H1 (cell line): Measurements from ENCODE around the gene FXN. TPM values are rescaled to one million over a fixed set of nuclear protein-coding genes. Genes with fewer than 3 reads are reported as not detected.

Source experiments
- CTCF ChIA-PET: fragments of 300-600 bp; sonication (Branson Sonifier 250); formaldehyde crosslinking; loops from one replicate; lab custom pipeline; 2021; ENCODE audit not compliant: partially characterized antibody; lab: Charles Lee
- POLR2A ChIA-PET: fragments of 300-600 bp; sonication (Branson Sonifier 250); formaldehyde crosslinking; loops from one replicate; lab custom pipeline; 2021; ENCODE audit warnings: inconsistent platforms; ENCODE audit not compliant: partially characterized antibody; lab: Charles Lee
- DNase-seq, 2 experiments: peaks; one replicate each; pipeline versions ENCODE4 v3.0.0 to v3.0.0-alpha.2; 2010 to 2022; ENCODE audit warnings: low spot score in 2 of 2, low read depth in 1 of 2, mixed read lengths in 1 of 2
- FAIRE-seq: peaks from 2 replicates; lab custom pipeline; 2011; peaks lifted over from hg19 to GRCh38; lab: Jason Lieb, UNC
- H2AFZ ChIP-seq: 2 replicates; pipeline ENCODE4 v1.8.1; 2012; ENCODE audit warnings: low read length, inconsistent platforms
- H2AK5ac ChIP-seq: 2 replicates; pipeline ENCODE4 v1.6.1; 2013; ENCODE audit warnings: low read depth, low read length
- H2BK120ac ChIP-seq: replicated peaks from 2 replicates; pipeline ENCODE3; 2013; ENCODE audit warnings: low read depth, low read length, inconsistent platforms
- H2BK12ac ChIP-seq: 2 replicates; pipeline ENCODE4 v1.6.1; 2013; ENCODE audit warnings: low read depth, low read length
- H2BK15ac ChIP-seq: 2 replicates; pipeline ENCODE4 v1.6.1; 2013; ENCODE audit warnings: low read length
- H2BK20ac ChIP-seq: 2 replicates; pipeline ENCODE4 v1.6.1; 2013; ENCODE audit warnings: low read length
- H2BK5ac ChIP-seq: 2 replicates; pipeline ENCODE4 v1.6.1; 2013; ENCODE audit warnings: low read depth, low read length
- H3K14ac ChIP-seq: 2 replicates; pipeline ENCODE4 v1.6.1; 2013; ENCODE audit warnings: inconsistent platforms; ENCODE audit not compliant: insufficient read length
- H3K18ac ChIP-seq: 2 replicates; pipeline ENCODE4 v1.6.1; 2013; ENCODE audit warnings: low read length; ENCODE audit errors: extremely low read depth
- H3K23ac ChIP-seq: 2 replicates; pipeline ENCODE4 v1.6.1; 2013; ENCODE audit warnings: inconsistent platforms; ENCODE audit not compliant: insufficient read length
- H3K23me2 ChIP-seq: 2 replicates; pipeline ENCODE4 v1.6.1; 2013; ENCODE audit warnings: low read depth, low read length
- H3K27ac ChIP-seq: 2 replicates; pipeline ENCODE4 v1.6.1; 2011; ENCODE audit warnings: low read depth, low read length, inconsistent platforms
- H3K27me3 ChIP-seq, 4 experiments: replicated peaks in 1 of 4; 1 replicate in 1 of 4; 2 replicates in 3 of 4; pipeline versions ENCODE4 v1.6.1 to v1.8.1; 2011 to 2013; ENCODE audit warnings: low read length in 3 of 4, mild to moderate bottlenecking in 3 of 4, inconsistent platforms in 2 of 4, mixed read lengths in 2 of 4, moderate library complexity in 1 of 4; ENCODE audit not compliant: control insufficient read depth in 3 of 4, insufficient read depth in 3 of 4; ENCODE audit errors: extremely low read depth in 1 of 4
- H3K36me3 ChIP-seq, 4 experiments: 2 replicates each; pipeline versions ENCODE4 v1.6.1 to v1.8.1; 2011 to 2013; ENCODE audit warnings: mild to moderate bottlenecking in 4 of 4, low read length in 3 of 4, moderate library complexity in 2 of 4, control low read depth in 1 of 4, inconsistent platforms in 1 of 4; ENCODE audit not compliant: insufficient read depth in 4 of 4, control insufficient read depth in 2 of 4
- H3K4ac ChIP-seq: replicated peaks from 2 replicates; pipeline ENCODE3; 2013; ENCODE audit warnings: low read length, low read depth, mixed read lengths, inconsistent platforms; ENCODE audit not compliant: insufficient read length
- H3K4me1 ChIP-seq, 4 experiments: replicated peaks in 1 of 4; 1 replicate in 1 of 4; 2 replicates in 3 of 4; pipeline versions ENCODE4 v1.6.1 to v1.8.1; 2011 to 2013; ENCODE audit warnings: low read length in 3 of 4, inconsistent platforms in 2 of 4, mixed read lengths in 1 of 4; ENCODE audit not compliant: insufficient read depth in 4 of 4, control insufficient read depth in 3 of 4
- H3K4me2 ChIP-seq, 2 experiments: 2 replicates each; pipeline versions ENCODE4 v1.6.1 to v1.8.1; 2011 to 2013; ENCODE audit warnings: low read depth in 2 of 2, low read length in 2 of 2, control low read depth in 1 of 2, inconsistent platforms in 1 of 2, mild to moderate bottlenecking in 1 of 2; ENCODE audit not compliant: insufficient read depth in 1 of 2
- H3K4me3 ChIP-seq, 4 experiments: fragments of 200-600, 300-600 bp in 1 of 4; sonication (generic), shearing (Covaris generic), sonication (Bioruptor Twin) in 1 of 4; 2 replicates each; pipeline versions ENCODE4 v1.5.1 to v1.8.1; 2011 to 2016; ENCODE audit warnings: low read length in 4 of 4, low read depth in 3 of 4, control low read depth in 2 of 4, inconsistent platforms in 2 of 4, mild to moderate bottlenecking in 2 of 4, mixed read lengths in 1 of 4, moderate library complexity in 1 of 4; ENCODE audit not compliant: insufficient read depth in 2 of 4; ENCODE audit errors: extremely low read depth in 1 of 4
- H3K56ac ChIP-seq: replicated peaks from 2 replicates; pipeline ENCODE3; 2013; ENCODE audit warnings: low read depth, mild to moderate bottlenecking, mixed read lengths, low read length, inconsistent platforms; ENCODE audit not compliant: insufficient read length
- H3K79me1 ChIP-seq: 2 replicates; pipeline ENCODE4 v1.6.1; 2013; ENCODE audit warnings: low read depth, low read length, control low read depth
- H3K79me2 ChIP-seq, 2 experiments: 2 replicates each; pipeline versions ENCODE4 v1.6.1 to v1.8.1; 2012 to 2013; ENCODE audit warnings: low read length in 2 of 2, mild to moderate bottlenecking in 2 of 2, inconsistent platforms in 1 of 2; ENCODE audit not compliant: insufficient read depth in 2 of 2, control insufficient read depth in 1 of 2
- H3K9ac ChIP-seq, 4 experiments: replicated peaks in 1 of 4; 1 replicate in 1 of 4; 2 replicates in 3 of 4; pipeline versions ENCODE4 v1.6.1 to v1.8.1; 2011 to 2013; ENCODE audit warnings: low read depth in 3 of 4, low read length in 3 of 4, control low read depth in 2 of 4, mild to moderate bottlenecking in 2 of 4, moderate library complexity in 2 of 4, inconsistent platforms in 1 of 4; ENCODE audit errors: extremely low read depth in 1 of 4
- H3K9me3 ChIP-seq, 2 experiments: 2 replicates each; pipeline versions ENCODE4 v1.6.1 to v1.8.1; 2012 to 2013; ENCODE audit warnings: mild to moderate bottlenecking in 2 of 2, moderate library complexity in 2 of 2, control low read depth in 1 of 2, inconsistent platforms in 1 of 2, low read depth in 1 of 2, low read length in 1 of 2, mixed read lengths in 1 of 2; ENCODE audit not compliant: insufficient read depth in 2 of 2
- H4K20me1 ChIP-seq, 2 experiments: replicated peaks in 1 of 2; 2 replicates each; pipeline versions ENCODE3 to v1.8.1; 2011 to 2013; ENCODE audit warnings: inconsistent platforms in 2 of 2, low read length in 2 of 2, mild to moderate bottlenecking in 1 of 2; ENCODE audit not compliant: insufficient read depth in 2 of 2, control insufficient read depth in 1 of 2
- H4K5ac ChIP-seq: 2 replicates; pipeline ENCODE4 v1.6.1; 2013; ENCODE audit warnings: low read length, low read depth, mixed read lengths, inconsistent platforms; ENCODE audit not compliant: insufficient read length
- H4K8ac ChIP-seq: 2 replicates; pipeline ENCODE4 v1.8.0; 2013; ENCODE audit warnings: mild to moderate bottlenecking, moderate library complexity, low read length, inconsistent platforms; ENCODE audit not compliant: insufficient read depth; ENCODE audit errors: extremely low read depth
- H4K91ac ChIP-seq: replicated peaks from 2 replicates; pipeline ENCODE3; 2013; ENCODE audit warnings: low read length, mixed read lengths, inconsistent platforms; ENCODE audit not compliant: insufficient read length
- CREB1 ChIP-seq: IDR thresholded peaks from 2 replicates; pipeline ENCODE4 v1.6.1; 2012; ENCODE audit warnings: inconsistent platforms
- GABPA ChIP-seq: IDR thresholded peaks from 2 replicates; pipeline ENCODE4 v1.6.1; 2011; ENCODE audit warnings: mild to moderate bottlenecking, low read length, moderate library complexity, borderline replicate concordance; ENCODE audit not compliant: insufficient read depth
- GTF2F1 ChIP-seq: IDR thresholded peaks from 2 replicates; pipeline ENCODE4 v1.6.1; 2012; ENCODE audit warnings: low read depth, low read length, improper control_type of control experiment, borderline replicate concordance
- POLR2AphosphoS5 ChIP-seq: IDR thresholded peaks from 2 replicates; pipeline ENCODE4 v1.6.1; 2011; ENCODE audit warnings: low read depth, low read length
- POU5F1 ChIP-seq: IDR thresholded peaks from 2 replicates; pipeline ENCODE4 v1.6.1; 2011; ENCODE audit warnings: low read depth, mild to moderate bottlenecking, low read length, moderate library complexity
- RAD21 ChIP-seq, 2 experiments: IDR thresholded peaks in 1 of 2; conservative IDR thresholded peaks in 1 of 2; 2 replicates each; pipeline ENCODE4 v1.6.1; 2011; ENCODE audit warnings: low read depth in 2 of 2, low read length in 2 of 2, improper control_type of control experiment in 1 of 2, inconsistent platforms in 1 of 2, mild to moderate bottlenecking in 1 of 2, moderate library complexity in 1 of 2
- RXRA ChIP-seq: IDR thresholded peaks from 2 replicates; pipeline ENCODE4 v1.6.1; 2011; ENCODE audit warnings: low read depth, mild to moderate bottlenecking, low read length, moderate library complexity; ENCODE audit not compliant: insufficient read depth
- SIN3A ChIP-seq, 2 experiments: IDR thresholded peaks in 1 of 2; conservative IDR thresholded peaks in 1 of 2; 2 replicates each; pipeline ENCODE4 v1.6.1; 2011 to 2012; ENCODE audit warnings: low read length in 2 of 2, improper control_type of control experiment in 1 of 2, low read depth in 1 of 2, mild to moderate bottlenecking in 1 of 2
- TAF1 ChIP-seq: IDR thresholded peaks from 2 replicates; pipeline ENCODE4 v1.6.1; 2011; ENCODE audit warnings: mild to moderate bottlenecking, low read depth, low read length
- TBP ChIP-seq: IDR thresholded peaks from 2 replicates; pipeline ENCODE4 v1.6.1; 2011; ENCODE audit warnings: low read depth, low read length, improper control_type of control experiment
- TEAD4 ChIP-seq: IDR thresholded peaks from 2 replicates; pipeline ENCODE4 v1.6.1; 2012; ENCODE audit warnings: low read depth, low read length, inconsistent platforms, mixed read lengths
- YY1 ChIP-seq: IDR thresholded peaks from 2 replicates; pipeline ENCODE4 v1.6.1; 2011; ENCODE audit warnings: low read depth, mild to moderate bottlenecking, low read length
- WGBS, 2 experiments: shearing (Covaris generic) in 1 of 2; methylation state at CpG; one replicate each; pipeline versions ENCODE4 v1.1.6 to v1.1.7; 2013 to 2015; ENCODE audit warnings: low lambda C conversion rate in 2 of 2, mixed read lengths in 2 of 2, inconsistent platforms in 1 of 2, low coverage in 1 of 2, missing lambda C conversion rate in 1 of 2; ENCODE audit not compliant: insufficient replicate concordance in 2 of 2, insufficient coverage in 1 of 2, insufficient read length in 1 of 2; ENCODE audit errors: extremely low coverage in 1 of 2, missing lambda C conversion rate in 1 of 2; 5-methylcytosine and 5-hydroxymethylcytosine counted together
- polyA plus RNA-seq, 7 experiments: library from polyadenylated mRNA; depleted of rRNA in 3 of 7; stranded (reverse) in 5 of 7; unstranded in 2 of 7; fragments of >200 nt in 5 of 7; fragments of 200-250 nt in 2 of 7; gene quantifications; 1 replicate in 5 of 7; 2 replicates in 1 of 7; 4 replicates in 1 of 7; pipeline versions ENCODE4 v1.2.1 to v1.2.3, GENCODE V29; 2011 to 2013; ENCODE audit warnings: missing spikeins in 2 of 7, mixed read lengths in 2 of 7
- total RNA-seq: library from RNA; stranded (reverse); fragmentation: NEBNext Ultra II Directional; extraction: Animal tissue kit (Norgen Biotek cat#: 25700); gene quantifications from 2 replicates; pipeline ENCODE4 v1.2.1, GENCODE V29; 2021

Gene FXN
- total and polyA plus RNA-seq, 2 of the 8 experiments (the other 6 are each of a cell fraction or from before 2014, with no cell fraction given): 34.2 to 37.5 TPM

DNA sequence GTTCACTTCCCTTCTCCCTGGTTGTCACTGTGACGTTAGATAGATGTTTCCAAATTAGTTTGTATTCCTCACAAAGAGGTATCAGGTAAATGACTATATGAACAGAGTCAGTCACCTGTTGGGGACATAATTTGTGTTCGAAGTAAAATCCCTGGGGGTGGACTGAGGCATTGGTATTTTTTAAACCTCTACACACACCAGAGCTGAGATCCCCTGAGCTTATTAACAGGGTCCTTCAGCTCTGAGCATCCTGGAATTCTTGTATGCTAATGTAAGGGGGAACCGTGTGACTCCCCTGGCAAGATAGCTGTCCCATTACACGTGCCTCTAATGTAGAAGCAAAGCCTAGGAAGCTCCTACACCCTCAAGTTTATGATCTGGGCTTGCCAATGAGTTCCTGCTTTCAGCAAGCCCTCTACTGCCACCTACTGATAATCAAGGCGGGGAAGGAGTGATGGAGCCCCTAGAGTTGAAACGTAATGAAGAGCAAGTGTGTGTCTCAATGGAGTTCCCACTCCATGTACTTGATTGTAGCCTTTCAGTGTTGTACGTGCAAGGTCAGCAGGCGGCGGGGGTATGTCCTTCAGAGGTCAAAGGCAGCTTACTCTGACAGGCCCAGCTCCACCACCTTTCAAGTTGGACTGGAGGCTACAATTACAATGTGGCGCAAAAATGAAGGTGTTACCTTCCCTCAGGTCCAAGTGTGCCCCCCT is 36.0 kb upstream of the FXN start:
- Histone ChIP-seq H4K5ac (no peak overlapping the region), H2AFZ (0 out of 2 replicates have a peak overlapping the region, but pooled peaks have one; percentile 48), H2BK15ac (0 out of 2 replicates have a peak overlapping the region, but pooled peaks have one; percentile 92), H2BK120ac (peak overlapping the region; percentile 6), H3K23me2 (no peaks in the 10 kb centered on the region), H3K18ac (no peak overlapping the region), H3K9ac (no peak overlapping the region), H3K56ac (no peak overlapping the region), H3K14ac (no peak overlapping the region), H3K4me3 (no peak overlapping the region), H3K4ac (no peak overlapping the region), H3K4me2 (no peak overlapping the region), H2BK20ac (no peak overlapping the region; the same call in 1 of the 2 replicates), H3K79me1 (no peaks in the 10 kb centered on the region), H3K27ac (no peak overlapping the region), H4K20me1 (no peaks in the 10 kb centered on the region), H3K36me3 (no peaks in the 10 kb centered on the region), H3K23ac (no peak overlapping the region), H3K27me3 (no peaks in the 10 kb centered on the region), H4K91ac (no peak overlapping the region), H4K8ac (no peak overlapping the region), H2AK5ac (no peak overlapping the region), H3K79me2 (no peaks in the 10 kb centered on the region), H3K4me1 (peaks cover 0 to 7% (median 2%) of the 10 kb centered on the region in 4 experiments; a peak in 3 of 7 replicates), H2BK5ac (no peak overlapping the region), H3K9me3 (no peaks in the 10 kb centered on the region), H2BK12ac (no peak overlapping the region)
- DNase-seq (peak; percentile 60 to 70), FAIRE-seq (peak; percentile 96)
- ChIA-PET POLR2A (no interaction called here), CTCF (interaction anchor here (0.6 to 2.9 kb wide), 35 partner anchors 9 to 432 kb away, joined by 3 to 18 read pairs (median 4); no protein-coding TSS in a partner anchor)
- 34% methylated on average over 10 of the region's 10 CpGs; no CpG with 5 or more reads in 1 of the 2 experiments for WGBS, 2 experiments
- TF ChIP-seq TAF1: no peak
- TF ChIP-seq YY1: 0 out of 2 replicates have a peak, but pooled peaks have one; percentile 33
- TF ChIP-seq RXRA: no peak
- TF ChIP-seq GABPA: no peak
- no peak for TF ChIP-seq POU5F1
- TF ChIP-seq CREB1: 0 out of 2 replicates have a peak, but pooled peaks have one; percentile 35
- no peak for TF ChIP-seq POLR2AphosphoS5
- no peak for TF ChIP-seq GTF2F1
- no peak for TF ChIP-seq TBP
- TF ChIP-seq RAD21 (IDR thresholded peaks at IDR 0.05 in 1 of 2, conservative IDR thresholded peaks at IDR 0.05 in 1 of 2; ENCODE audit: low read depth in 2 of 2, low read length in 2 of 2): peak; percentile 99
- TF ChIP-seq SIN3A (conservative IDR thresholded peaks at IDR 0.05 in 1 of 2, IDR thresholded peaks at IDR 0.05 in 1 of 2; ENCODE audit: low read depth in 1 of 2, low read length in 2 of 2): no peak
- TF ChIP-seq TEAD4: no peak
